Measurements from ENCODE around the gene DHH. TPM values are rescaled to one million over a fixed set of nuclear protein-coding genes. Genes with fewer than 3 reads are reported as not detected.
A peak's percentile ranks its signal among the peaks of the same experiment; 100 is the strongest.

DHH gene
- total RNA-seq, 1 donor from 2014 or later = 0.63 TPM

- no peak for DNase-seq (ENCODE audit: low spot score in 2 of 2, unreplicated experiment in 2 of 2)
- TF ChIP-seq, protein P1, sequence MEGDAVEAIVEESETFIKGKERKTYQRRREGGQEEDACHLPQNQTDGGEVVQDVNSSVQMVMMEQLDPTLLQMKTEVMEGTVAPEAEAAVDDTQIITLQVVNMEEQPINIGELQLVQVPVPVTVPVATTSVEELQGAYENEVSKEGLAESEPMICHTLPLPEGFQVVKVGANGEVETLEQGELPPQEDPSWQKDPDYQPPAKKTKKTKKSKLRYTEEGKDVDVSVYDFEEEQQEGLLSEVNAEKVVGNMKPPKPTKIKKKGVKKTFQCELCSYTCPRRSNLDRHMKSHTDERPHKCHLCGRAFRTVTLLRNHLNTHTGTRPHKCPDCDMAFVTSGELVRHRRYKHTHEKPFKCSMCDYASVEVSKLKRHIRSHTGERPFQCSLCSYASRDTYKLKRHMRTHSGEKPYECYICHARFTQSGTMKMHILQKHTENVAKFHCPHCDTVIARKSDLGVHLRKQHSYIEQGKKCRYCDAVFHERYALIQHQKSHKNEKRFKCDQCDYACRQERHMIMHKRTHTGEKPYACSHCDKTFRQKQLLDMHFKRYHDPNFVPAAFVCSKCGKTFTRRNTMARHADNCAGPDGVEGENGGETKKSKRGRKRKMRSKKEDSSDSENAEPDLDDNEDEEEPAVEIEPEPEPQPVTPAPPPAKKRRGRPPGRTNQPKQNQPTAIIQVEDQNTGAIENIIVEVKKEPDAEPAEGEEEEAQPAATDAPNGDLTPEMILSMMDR (IDR thresholded peaks at IDR 0.05; ENCODE audit: unreplicated experiment) = no peak
- H3K27ac Mint-ChIP-seq = no peak overlapping the region
- H3K27me3 Mint-ChIP-seq (ENCODE audit: low read depth) = peaks cover 74% of the 10 kb centered on the region
- peak overlapping the region; percentile 8 for H3K4me3 Mint-ChIP-seq
- H3K9me3 Mint-ChIP-seq = no peaks in the 10 kb centered on the region
- no peaks in the 10 kb centered on the region for H3K36me3 Mint-ChIP-seq
- H3K4me1 Mint-ChIP-seq = peaks cover 29% of the 10 kb centered on the region
Measured at GRCh38 chr12:49088932-49089330, 5.7 kb downstream of the DHH start.

- Mint-ChIP-seq H3K27me3 (ENCODE audit: low read depth) (peaks cover 68% of the 10 kb centered on the region), H3K36me3 (no peaks in the 10 kb centered on the region), H3K27ac (peak overlapping the region; percentile 78), H3K4me3 (peak overlapping the region; percentile 53), H3K4me1 (peaks cover 24% of the 10 kb centered on the region), H3K9me3 (no peaks in the 10 kb centered on the region)
- peak; percentile 56 to 82 for DNase-seq (ENCODE audit: low spot score in 2 of 2, unreplicated experiment in 2 of 2)
- TF ChIP-seq, protein P1 (IDR thresholded peaks at IDR 0.05; ENCODE audit: unreplicated experiment) = peak; percentile 84
Measured at GRCh38 chr12:49088150-49088931, 6.3 kb downstream of the DHH start.

DNA sequence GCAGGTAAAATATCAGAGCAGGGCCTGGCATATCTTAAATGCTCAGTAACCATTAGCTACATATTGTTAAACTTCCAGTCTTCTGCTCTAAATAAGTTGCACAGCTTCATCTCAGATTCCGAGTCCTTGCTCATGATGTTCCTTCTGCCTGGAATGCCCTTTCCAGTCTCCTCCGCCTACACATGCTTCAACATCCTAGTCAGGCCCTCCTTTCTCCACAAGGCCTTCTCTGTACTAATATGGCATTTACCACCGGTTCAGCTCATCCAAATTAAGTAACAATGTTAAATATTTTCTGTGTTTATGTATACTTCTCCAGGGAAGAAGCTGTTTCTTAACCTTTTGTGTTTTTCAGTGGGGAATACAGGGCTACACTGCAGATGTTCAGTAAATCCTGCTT is 8.5 kb downstream of the DHH start:
- H3K4me3 Mint-ChIP-seq = no peak overlapping the region
- TF ChIP-seq, protein P1 (IDR thresholded peaks at IDR 0.05; ENCODE audit: unreplicated experiment) = no peak
- H3K36me3 Mint-ChIP-seq = no peaks in the 10 kb centered on the region
- peaks cover 53% of the 10 kb centered on the region for H3K27me3 Mint-ChIP-seq (ENCODE audit: low read depth)
- no peaks in the 10 kb centered on the region for H3K9me3 Mint-ChIP-seq
- no peak overlapping the region for H3K27ac Mint-ChIP-seq
- no peak for DNase-seq (ENCODE audit: low spot score in 2 of 2, unreplicated experiment in 2 of 2)
- H3K4me1 Mint-ChIP-seq = peaks cover 15% of the 10 kb centered on the region

DNA sequence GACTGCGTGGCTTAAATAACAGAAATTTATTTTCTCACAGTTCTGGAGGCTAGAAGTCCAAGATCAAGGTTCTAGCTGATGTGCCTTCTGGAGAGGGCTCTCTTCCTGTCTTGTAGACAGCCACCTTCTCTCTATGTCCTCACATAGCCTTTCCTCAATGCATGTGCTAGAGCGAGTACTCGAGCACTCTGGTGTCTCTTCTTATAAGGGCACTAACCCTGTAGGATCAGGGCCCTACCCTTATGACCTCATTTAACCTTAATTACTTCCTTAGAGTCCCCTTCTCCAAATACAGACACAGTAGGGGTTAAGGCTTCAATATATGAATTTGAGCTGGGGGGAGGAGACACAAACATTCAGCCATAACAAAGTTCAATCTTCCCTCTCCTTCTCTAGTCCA is 10.2 kb downstream of the DHH start:
- Mint-ChIP-seq H3K4me3 (no peak overlapping the region), H3K27ac (no peak overlapping the region), H3K9me3 (no peaks in the 10 kb centered on the region), H3K36me3 (no peaks in the 10 kb centered on the region), H3K27me3 (ENCODE audit: low read depth) (peaks cover 48% of the 10 kb centered on the region), H3K4me1 (peaks cover 8% of the 10 kb centered on the region)
- TF ChIP-seq, protein P1 (IDR thresholded peaks at IDR 0.05; ENCODE audit: unreplicated experiment) = no peak
- DNase-seq (ENCODE audit: low spot score in 2 of 2, unreplicated experiment in 2 of 2) = no peak

- TF ChIP-seq, protein P1 (IDR thresholded peaks at IDR 0.05; ENCODE audit: unreplicated experiment) = no peak
- Mint-ChIP-seq H3K27me3 (ENCODE audit: low read depth) (peaks cover 23% of the 10 kb centered on the region), H3K9me3 (no peaks in the 10 kb centered on the region), H3K4me3 (no peak overlapping the region), H3K4me1 (no peaks in the 10 kb centered on the region), H3K27ac (no peak overlapping the region), H3K36me3 (no peaks in the 10 kb centered on the region)
- DNase-seq (ENCODE audit: low spot score in 2 of 2, unreplicated experiment in 2 of 2) = no peak
Measured at GRCh38 chr12:49079793-49080192, 14.8 kb downstream of the DHH start.
